HEK293 (cell line): ENCODE data around the gene ZFYVE28.

Experiments used
- GLIS1 ChIP-seq: fragments of 450-650 bp; formaldehyde crosslinking; IDR thresholded peaks from 2 replicates; pipeline ENCODE4 v1.5.1; 2016; ENCODE audit warnings: missing biosample characterization, missing genetic modification characterization
- HOXD13 ChIP-seq: sonication (generic); formaldehyde crosslinking; IDR thresholded peaks from 2 replicates; pipeline ENCODE4 v1.8.0; 2022; ENCODE audit warnings: missing genetic modification reagents, borderline replicate concordance
- INSM2 ChIP-seq: fragments of 450-650 bp; formaldehyde crosslinking; IDR thresholded peaks from 2 replicates; pipeline ENCODE4 v1.5.1; 2016; ENCODE audit warnings: missing biosample characterization, missing genetic modification characterization
- KLF1 ChIP-seq: fragments of 450-650 bp; formaldehyde crosslinking; IDR thresholded peaks from 2 replicates; pipeline ENCODE4 v1.5.1; 2016; ENCODE audit warnings: missing biosample characterization, missing genetic modification characterization
- KLF16 ChIP-seq: fragments of 450-650 bp; formaldehyde crosslinking; IDR thresholded peaks from 2 replicates; pipeline ENCODE4 v1.5.1; 2017; ENCODE audit warnings: missing biosample characterization, missing genetic modification characterization
- REPIN1 ChIP-seq: fragments of 450-650 bp; formaldehyde crosslinking; IDR thresholded peaks from 2 replicates; pipeline ENCODE4 v1.5.1; 2017; ENCODE audit warnings: missing biosample characterization, missing genetic modification characterization, low read depth
- ZNF121 ChIP-seq: fragments of 450-650 bp; formaldehyde crosslinking; IDR thresholded peaks from 2 replicates; pipeline ENCODE4 v1.5.1; 2016; ENCODE audit warnings: missing biosample characterization, missing genetic modification characterization
- ZNF175 ChIP-seq: fragments of 450-650 bp; formaldehyde crosslinking; IDR thresholded peaks from 2 replicates; pipeline ENCODE4 v1.5.1; 2016; ENCODE audit warnings: missing biosample characterization, missing genetic modification characterization
- ZNF23 ChIP-seq: fragments of 450-650 bp; formaldehyde crosslinking; IDR thresholded peaks from 2 replicates; pipeline ENCODE4 v1.5.1; 2016; ENCODE audit warnings: missing biosample characterization, missing genetic modification characterization, borderline replicate concordance
- ZNF248 ChIP-seq: fragments of 450-650 bp; formaldehyde crosslinking; IDR thresholded peaks from 2 replicates; pipeline ENCODE4 v1.5.1; 2017; ENCODE audit warnings: missing biosample characterization, missing genetic modification characterization
- ZNF26 ChIP-seq: fragments of 450-650 bp; formaldehyde crosslinking; IDR thresholded peaks from 2 replicates; pipeline ENCODE4 v1.5.1; 2016; ENCODE audit warnings: missing biosample characterization, missing genetic modification characterization
- ZNF274 ChIP-seq, 2 experiments: fragments of 200-500 bp in 1 of 2; fragments of 450-650 bp in 1 of 2; sonication (Bioruptor generic) in 1 of 2; formaldehyde crosslinking in 1 of 2; IDR thresholded peaks; 2 replicates each; pipeline versions ENCODE4 v1.5.1 to v1.6.1; 2014 to 2016; ENCODE audit warnings: borderline replicate concordance in 1 of 2, inconsistent platforms in 1 of 2, low read length in 1 of 2, missing biosample characterization in 1 of 2, missing genetic modification characterization in 1 of 2
- ZNF302 ChIP-seq: fragments of 450-650 bp; formaldehyde crosslinking; IDR thresholded peaks from 2 replicates; pipeline ENCODE4 v1.5.1; 2016; ENCODE audit warnings: missing biosample characterization, missing genetic modification characterization, low read depth
- ZNF324 ChIP-seq: fragments of 450-650 bp; formaldehyde crosslinking; IDR thresholded peaks from 2 replicates; pipeline ENCODE4 v1.5.1; 2016; ENCODE audit warnings: missing biosample characterization, missing genetic modification characterization
- ZNF37A ChIP-seq: fragments of 450-650 bp; IDR thresholded peaks from 2 replicates; pipeline ENCODE4 v1.5.1; 2018; ENCODE audit warnings: missing biosample characterization, missing genetic modification characterization
- ZNF391 ChIP-seq: fragments of 450-650 bp; formaldehyde crosslinking; IDR thresholded peaks from 2 replicates; pipeline ENCODE4 v1.5.1; 2016; ENCODE audit warnings: low read depth, missing biosample characterization, missing genetic modification characterization, borderline replicate concordance
- ZNF48 ChIP-seq: fragments of 450-650 bp; formaldehyde crosslinking; IDR thresholded peaks from 2 replicates; pipeline ENCODE4 v1.5.1; 2016; ENCODE audit warnings: missing biosample characterization, missing genetic modification characterization
- ZNF510 ChIP-seq: fragments of 450-650 bp; formaldehyde crosslinking; IDR thresholded peaks from 2 replicates; pipeline ENCODE4 v1.5.1; 2018; ENCODE audit warnings: mild to moderate bottlenecking, missing genetic modification characterization, missing biosample characterization; ENCODE audit not compliant: insufficient replicate concordance
- ZNF571 ChIP-seq: fragments of 450-650 bp; formaldehyde crosslinking; IDR thresholded peaks from 2 replicates; pipeline ENCODE4 v1.5.0; 2017; ENCODE audit warnings: missing biosample characterization, missing genetic modification characterization
- ZNF626 ChIP-seq: fragments of 450-650 bp; sonication (Bioruptor Pico); formaldehyde crosslinking; IDR thresholded peaks from 2 replicates; pipeline ENCODE4 v1.5.1; 2018; ENCODE audit warnings: missing biosample characterization, missing genetic modification characterization, inconsistent platforms
- ZNF785 ChIP-seq: fragments of 450-650 bp; formaldehyde crosslinking; IDR thresholded peaks from 2 replicates; pipeline ENCODE4 v1.5.1; 2016; ENCODE audit warnings: missing biosample characterization, missing genetic modification characterization
- TF ChIP-seq, protein P1 (sequence below): fragments of 450-650 bp; formaldehyde crosslinking; IDR thresholded peaks from 2 replicates; pipeline ENCODE4; 2016; ENCODE audit warnings: missing biosample characterization, missing genetic modification characterization
- TF ChIP-seq, protein P2 (sequence below): fragments of 450-650 bp; formaldehyde crosslinking; IDR thresholded peaks from 2 replicates; pipeline ENCODE4 v1.5.1; 2016; ENCODE audit warnings: missing biosample characterization, missing genetic modification characterization
- TF ChIP-seq, protein P3 (sequence below): fragments of 450-650 bp; formaldehyde crosslinking; IDR thresholded peaks from 2 replicates; pipeline ENCODE4 v1.5.1; 2017; ENCODE audit warnings: missing biosample characterization, missing genetic modification characterization
- TF ChIP-seq, protein P4 (sequence below): fragments of 450-650 bp; formaldehyde crosslinking; IDR thresholded peaks from 2 replicates; pipeline ENCODE4 v1.5.1; 2016; ENCODE audit warnings: missing biosample characterization, missing genetic modification characterization
- TF ChIP-seq, protein P5 (sequence below): fragments of 450-650 bp; formaldehyde crosslinking; IDR thresholded peaks from 2 replicates; pipeline ENCODE4 v1.5.1; 2016; ENCODE audit warnings: missing biosample characterization, missing genetic modification characterization, low read depth

The ZFYVE28 gene

GRCh38 chr4:2262145-2262943 is 156.1 kb downstream of the ZFYVE28 start (continued):
- TF ChIP-seq, protein P1, sequence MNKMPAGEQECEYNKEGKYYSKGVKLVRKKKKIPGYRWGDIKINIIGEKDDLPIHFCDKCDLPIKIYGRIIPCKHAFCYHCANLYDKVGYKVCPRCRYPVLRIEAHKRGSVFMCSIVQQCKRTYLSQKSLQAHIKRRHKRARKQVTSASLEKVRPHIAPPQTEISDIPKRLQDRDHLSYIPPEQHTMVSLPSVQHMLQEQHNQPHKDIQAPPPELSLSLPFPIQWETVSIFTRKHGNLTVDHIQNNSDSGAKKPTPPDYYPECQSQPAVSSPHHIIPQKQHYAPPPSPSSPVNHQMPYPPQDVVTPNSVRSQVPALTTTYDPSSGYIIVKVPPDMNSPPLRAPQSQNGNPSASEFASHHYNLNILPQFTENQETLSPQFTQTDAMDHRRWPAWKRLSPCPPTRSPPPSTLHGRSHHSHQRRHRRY (tag by site-specific recombination) = no peak
- TF ChIP-seq REPIN1 (tag by site-specific recombination) = no peak
- TF ChIP-seq ZNF121 (tag by site-specific recombination) = no peak
- TF ChIP-seq KLF16 (tag by site-specific recombination) = 0 out of 2 replicates have a peak, but pooled peaks have one; percentile 20
- no peak for TF ChIP-seq ZNF274 (IDR thresholded peaks at IDR 0.05; ENCODE audit: low read length)
- no peak for TF ChIP-seq ZNF274 (tag by site-specific recombination; IDR thresholded peaks at IDR 0.05; ENCODE audit: borderline replicate concordance)
- TF ChIP-seq ZNF23 = no peak
- TF ChIP-seq, protein P2, sequence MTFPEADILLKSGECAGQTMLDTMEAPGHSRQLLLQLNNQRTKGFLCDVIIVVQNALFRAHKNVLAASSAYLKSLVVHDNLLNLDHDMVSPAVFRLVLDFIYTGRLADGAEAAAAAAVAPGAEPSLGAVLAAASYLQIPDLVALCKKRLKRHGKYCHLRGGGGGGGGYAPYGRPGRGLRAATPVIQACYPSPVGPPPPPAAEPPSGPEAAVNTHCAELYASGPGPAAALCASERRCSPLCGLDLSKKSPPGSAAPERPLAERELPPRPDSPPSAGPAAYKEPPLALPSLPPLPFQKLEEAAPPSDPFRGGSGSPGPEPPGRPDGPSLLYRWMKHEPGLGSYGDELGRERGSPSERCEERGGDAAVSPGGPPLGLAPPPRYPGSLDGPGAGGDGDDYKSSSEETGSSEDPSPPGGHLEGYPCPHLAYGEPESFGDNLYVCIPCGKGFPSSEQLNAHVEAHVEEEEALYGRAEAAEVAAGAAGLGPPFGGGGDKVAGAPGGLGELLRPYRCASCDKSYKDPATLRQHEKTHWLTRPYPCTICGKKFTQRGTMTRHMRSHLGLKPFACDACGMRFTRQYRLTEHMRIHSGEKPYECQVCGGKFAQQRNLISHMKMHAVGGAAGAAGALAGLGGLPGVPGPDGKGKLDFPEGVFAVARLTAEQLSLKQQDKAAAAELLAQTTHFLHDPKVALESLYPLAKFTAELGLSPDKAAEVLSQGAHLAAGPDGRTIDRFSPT (tag by site-specific recombination) = no peak
- TF ChIP-seq KLF1 (tag by site-specific recombination) = no peak
- no peak for TF ChIP-seq ZNF571 (tag by site-specific recombination)
- no peak for TF ChIP-seq ZNF175
- 0 out of 2 replicates have a peak, but pooled peaks have one; percentile 18 for TF ChIP-seq ZNF785
- TF ChIP-seq ZNF324 = no peak
- TF ChIP-seq GLIS1 (tag by site-specific recombination) = peak; percentile 69
- no peak for TF ChIP-seq ZNF248 (tag by site-specific recombination)
- TF ChIP-seq, protein P3, sequence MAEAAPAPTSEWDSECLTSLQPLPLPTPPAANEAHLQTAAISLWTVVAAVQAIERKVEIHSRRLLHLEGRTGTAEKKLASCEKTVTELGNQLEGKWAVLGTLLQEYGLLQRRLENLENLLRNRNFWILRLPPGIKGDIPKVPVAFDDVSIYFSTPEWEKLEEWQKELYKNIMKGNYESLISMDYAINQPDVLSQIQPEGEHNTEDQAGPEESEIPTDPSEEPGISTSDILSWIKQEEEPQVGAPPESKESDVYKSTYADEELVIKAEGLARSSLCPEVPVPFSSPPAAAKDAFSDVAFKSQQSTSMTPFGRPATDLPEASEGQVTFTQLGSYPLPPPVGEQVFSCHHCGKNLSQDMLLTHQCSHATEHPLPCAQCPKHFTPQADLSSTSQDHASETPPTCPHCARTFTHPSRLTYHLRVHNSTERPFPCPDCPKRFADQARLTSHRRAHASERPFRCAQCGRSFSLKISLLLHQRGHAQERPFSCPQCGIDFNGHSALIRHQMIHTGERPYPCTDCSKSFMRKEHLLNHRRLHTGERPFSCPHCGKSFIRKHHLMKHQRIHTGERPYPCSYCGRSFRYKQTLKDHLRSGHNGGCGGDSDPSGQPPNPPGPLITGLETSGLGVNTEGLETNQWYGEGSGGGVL = peak; percentile 16; the same call in 1 of the 2 replicates
- TF ChIP-seq ZNF48 (tag by site-specific recombination) = no peak
- no peak for TF ChIP-seq HOXD13 (CRISPR knock-in tag)
- TF ChIP-seq ZNF37A (tag by site-specific recombination) = no peak
- TF ChIP-seq ZNF302 (tag by site-specific recombination) = no peak
- TF ChIP-seq, protein P4, sequence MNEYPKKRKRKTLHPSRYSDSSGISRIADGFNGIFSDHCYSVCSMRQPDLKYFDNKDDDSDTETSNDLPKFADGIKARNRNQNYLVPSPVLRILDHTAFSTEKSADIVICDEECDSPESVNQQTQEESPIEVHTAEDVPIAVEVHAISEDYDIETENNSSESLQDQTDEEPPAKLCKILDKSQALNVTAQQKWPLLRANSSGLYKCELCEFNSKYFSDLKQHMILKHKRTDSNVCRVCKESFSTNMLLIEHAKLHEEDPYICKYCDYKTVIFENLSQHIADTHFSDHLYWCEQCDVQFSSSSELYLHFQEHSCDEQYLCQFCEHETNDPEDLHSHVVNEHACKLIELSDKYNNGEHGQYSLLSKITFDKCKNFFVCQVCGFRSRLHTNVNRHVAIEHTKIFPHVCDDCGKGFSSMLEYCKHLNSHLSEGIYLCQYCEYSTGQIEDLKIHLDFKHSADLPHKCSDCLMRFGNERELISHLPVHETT = no peak
- no peak for TF ChIP-seq ZNF26
- no peak for TF ChIP-seq ZNF391 (tag by site-specific recombination)
- TF ChIP-seq ZNF510 = no peak
- TF ChIP-seq ZNF626 (tag by site-specific recombination) = no peak
- TF ChIP-seq, protein P5, sequence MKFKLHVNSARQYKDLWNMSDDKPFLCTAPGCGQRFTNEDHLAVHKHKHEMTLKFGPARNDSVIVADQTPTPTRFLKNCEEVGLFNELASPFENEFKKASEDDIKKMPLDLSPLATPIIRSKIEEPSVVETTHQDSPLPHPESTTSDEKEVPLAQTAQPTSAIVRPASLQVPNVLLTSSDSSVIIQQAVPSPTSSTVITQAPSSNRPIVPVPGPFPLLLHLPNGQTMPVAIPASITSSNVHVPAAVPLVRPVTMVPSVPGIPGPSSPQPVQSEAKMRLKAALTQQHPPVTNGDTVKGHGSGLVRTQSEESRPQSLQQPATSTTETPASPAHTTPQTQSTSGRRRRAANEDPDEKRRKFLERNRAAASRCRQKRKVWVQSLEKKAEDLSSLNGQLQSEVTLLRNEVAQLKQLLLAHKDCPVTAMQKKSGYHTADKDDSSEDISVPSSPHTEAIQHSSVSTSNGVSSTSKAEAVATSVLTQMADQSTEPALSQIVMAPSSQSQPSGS (tag by site-specific recombination) = no peak
- no peak for TF ChIP-seq INSM2 (tag by site-specific recombination)
